GF-D8 (cell line): ENCODE data around the gene ZNF837.
A peak's percentile ranks its signal among the peaks of the same experiment; 100 is the strongest.

Source experiments
- DNase-seq: peaks from one replicate; lab custom pipeline; 2025; lab: John Stamatoyannopoulos, UW

The ZNF837 gene

DNA sequence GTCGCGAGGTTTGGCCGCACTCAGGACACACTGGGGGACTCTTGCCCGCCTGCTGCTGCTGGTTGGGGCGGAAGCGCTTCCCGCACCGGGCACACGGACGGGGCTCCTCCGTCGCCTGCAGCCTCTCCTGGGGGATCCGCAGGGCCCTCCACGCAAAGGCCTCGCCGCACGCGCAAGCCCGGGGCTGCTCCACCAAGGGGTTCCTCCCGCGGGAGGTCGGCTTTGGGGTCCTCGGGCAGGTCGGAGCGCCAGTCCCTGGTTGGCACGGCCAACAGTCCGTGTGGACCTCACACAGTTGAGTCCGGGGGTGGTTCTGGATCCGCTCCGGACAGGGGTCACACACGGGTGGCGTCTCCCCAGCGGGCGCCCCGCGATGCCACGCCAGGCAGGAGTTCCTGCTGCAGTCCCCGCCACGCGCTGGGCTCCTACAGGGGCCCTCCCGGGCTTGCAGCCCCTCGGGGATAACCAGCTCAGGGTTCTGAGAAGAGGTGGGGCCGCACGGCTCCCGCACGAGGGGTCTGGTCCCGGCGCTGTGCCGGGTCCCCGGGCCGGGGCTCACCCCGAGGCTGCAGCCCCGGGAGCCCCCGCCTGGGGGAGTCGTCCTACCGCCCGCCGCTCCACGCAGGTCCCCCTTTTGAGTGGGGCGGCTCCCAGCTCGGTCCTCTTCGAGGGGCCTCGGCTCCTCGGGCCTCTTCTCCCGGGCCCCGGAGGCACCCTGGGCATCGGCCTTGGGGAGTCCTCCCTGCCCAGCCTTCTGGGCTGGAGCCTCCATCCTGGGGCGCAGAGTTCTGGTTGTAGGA is 12.1 kb downstream of the ZNF837 start:
- no peak for DNase-seq

DNA sequence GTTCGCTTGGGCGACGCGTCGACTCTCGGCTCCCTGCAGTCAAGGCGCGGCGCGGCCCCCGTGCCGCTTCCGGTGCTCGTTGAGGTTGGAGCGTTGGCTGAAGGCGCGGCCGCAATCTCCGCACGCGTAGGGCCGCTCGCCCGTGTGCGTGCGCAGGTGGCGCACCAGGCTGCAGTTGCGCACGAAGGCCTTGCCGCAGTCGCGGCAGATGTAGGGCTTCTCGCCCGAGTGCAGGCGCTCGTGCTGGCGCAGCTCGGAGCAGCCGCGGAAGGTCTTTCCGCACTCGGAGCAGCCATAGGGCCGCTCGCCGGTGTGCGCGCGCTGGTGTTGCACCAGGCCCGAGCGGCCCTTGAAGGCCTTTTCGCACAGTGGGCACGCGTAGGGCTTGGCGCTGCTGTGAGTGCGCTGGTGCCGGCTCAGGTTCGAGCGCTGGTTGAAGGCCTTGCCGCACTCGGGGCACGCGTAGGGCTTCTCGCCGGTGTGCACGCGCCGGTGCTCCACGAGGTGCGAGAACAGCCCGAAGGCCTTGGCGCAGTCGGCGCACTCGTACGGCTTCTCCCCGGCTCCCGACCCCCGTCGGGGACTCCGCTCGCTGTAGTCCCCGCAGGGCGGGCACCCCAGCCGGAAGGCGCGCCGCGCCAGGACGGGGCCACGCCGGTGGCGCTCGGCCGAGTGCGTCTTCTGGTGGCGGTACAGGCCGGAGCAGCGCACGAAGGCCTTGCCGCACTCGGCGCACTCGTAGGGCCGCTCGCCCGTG is 13.0 kb downstream of the ZNF837 start:
- DNase-seq: no peak

GRCh38 chr19:58366585-58367430 is 14.0 kb downstream of the ZNF837 start:
- DNase-seq: no peak

DNA sequence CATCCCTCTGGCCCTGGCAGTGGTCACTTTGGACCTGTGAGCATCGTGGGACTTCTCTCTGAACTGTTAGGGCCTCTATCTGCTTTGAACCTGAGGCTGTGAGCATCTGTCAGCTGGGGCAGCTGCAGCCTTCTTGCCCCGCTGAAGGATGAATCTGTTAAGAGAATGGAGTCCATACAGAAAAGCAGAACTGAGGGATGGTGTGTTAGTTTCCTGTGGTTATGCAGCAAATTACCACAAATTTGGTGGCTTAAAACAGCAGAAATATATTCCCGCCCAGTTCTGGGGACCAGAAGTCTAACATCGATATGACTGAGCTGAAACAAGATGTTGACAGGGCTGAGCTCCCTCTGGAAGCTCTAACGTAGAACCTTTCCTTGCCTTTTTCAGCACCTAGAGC is 16.7 kb downstream of the ZNF837 start:
- DNase-seq: peak; percentile 72

DNA sequence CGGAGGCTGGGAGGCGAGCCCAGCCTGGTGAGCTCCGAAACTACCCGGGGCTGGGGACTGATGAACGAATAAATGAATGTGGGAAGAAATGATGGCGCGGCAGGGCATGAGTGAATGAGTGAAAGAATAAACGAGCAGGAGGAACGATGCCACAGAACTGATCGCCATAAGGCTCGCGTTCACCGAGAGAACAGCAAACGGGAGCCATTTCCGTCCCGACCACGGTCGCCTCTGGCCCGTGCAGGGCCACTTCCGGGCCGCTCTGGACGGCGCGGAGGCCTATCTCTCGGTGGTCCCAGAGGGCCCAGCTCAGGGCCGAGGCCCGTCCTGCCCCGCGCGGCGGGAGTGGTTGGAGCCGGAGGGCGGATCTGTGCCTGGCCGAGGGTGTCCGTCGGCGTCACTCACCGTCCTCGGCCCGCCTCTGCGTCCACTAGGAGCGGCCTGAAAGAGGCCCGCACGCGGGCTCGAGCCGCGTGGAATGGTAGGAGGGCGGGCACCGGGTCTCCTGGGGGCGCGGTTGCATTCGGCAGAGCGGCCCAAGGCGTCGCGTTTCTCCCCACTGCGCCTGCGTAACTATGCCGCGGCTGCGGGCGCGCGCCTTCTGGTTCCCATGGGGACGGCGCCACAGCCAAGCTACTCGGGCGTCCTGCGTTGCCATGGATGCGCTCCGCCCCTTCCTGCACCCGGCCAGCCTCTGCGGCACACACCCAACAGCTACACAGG is 18.4 kb downstream of the ZNF837 start, which contains the start of gene ZNF497:
TSS of gene ZNF497 (minus strand) at position 480 of the 723 bp plus-strand sequence. CDS start 5,116 bp downstream, outside the sequence.
- peak; percentile 89 for DNase-seq

DNA sequence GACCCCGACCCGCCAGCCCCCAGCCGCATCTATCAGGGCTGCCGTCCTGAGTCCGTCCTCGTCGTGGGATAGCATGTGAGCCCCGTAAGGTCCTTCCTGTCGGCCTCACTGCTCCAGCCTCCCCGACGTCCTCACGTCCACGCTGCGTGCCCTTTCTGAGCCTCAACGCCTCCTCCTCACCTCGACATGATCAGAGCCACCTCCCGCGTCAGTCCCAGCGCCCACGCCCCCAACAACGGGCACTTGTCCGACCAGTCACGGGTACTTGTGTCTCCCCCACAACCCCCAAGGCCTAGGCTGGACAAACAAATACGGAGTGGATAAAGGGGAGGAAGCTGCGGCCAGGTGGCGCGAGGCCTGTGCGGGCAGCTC is 18.9 kb downstream of the ZNF837 start:
- DNase-seq: peak; percentile 73

DNA sequence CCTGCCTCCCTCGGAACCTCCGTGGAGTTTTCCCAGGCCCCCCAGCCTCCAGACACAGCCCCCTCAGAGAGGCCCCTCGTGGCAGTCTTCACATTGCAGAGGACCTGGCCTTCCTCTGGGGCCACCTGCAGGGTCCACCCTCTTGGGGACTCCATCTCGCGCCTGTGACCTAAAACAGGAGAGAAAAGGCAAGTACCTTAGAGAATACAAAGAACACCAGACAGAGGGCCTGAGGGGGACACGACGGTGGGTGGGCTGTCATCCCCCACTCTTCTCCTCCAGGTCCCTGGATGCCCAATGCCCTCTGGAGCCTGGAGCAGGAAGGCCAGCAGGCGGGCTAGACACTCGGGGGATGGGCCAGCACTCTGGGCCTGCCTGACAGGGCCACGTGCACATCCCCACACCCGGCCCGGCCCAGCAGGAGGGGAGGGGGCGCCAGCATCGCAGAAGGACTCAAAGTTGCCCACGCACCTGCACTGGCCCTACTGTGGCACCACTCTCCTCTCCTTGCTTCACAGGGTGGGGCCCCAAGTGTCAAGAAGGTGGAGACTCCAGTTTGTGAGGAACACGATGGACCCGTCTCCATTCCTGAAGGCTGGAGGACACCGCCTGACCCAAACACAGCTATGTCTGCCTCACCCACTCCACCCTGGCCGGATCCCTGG is 23.2 kb downstream of the ZNF837 start:
- no peak for DNase-seq

DNA sequence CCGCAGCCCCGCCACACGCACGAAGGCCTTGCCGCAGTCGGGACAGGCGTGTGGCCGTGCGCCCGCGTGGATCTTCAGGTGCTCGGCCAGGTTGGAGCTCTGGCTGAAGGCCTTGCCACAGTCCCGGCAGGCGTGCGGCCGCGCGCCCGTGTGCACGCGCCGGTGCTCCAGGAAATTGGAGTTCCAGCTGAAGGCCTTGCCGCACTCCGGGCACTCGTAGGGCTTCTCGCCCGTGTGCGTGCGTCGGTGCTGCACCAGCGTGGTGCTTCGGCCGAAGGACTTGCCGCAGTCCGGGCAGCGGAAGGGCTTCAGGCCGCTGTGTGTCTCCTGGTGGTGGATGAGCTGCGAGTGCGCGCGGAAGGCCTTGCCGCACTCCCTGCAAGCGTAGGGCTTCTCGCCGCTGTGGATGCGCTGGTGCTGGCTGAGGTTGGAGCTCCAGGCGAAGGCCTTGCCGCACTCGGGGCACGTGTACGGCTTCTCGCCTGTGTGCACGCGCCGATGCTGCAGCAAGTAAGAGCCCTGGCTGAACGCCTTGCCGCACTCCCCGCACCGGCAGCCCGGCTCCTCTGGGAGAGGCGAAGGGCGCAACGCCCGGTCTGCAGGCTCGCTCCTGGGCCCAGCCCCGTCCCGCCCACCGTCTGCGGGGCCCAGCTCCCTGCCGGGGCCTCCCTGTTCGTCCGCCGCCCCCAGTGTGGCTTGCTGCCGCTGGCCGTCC is 23.9 kb downstream of the ZNF837 start:
- no peak for DNase-seq

GRCh38 chr19:58355908-58356765 is 24.7 kb downstream of the ZNF837 start:
- DNase-seq: no peak

GRCh38 chr19:58355215-58355796 is 25.5 kb downstream of the ZNF837 start:
- no peak for DNase-seq

DNA sequence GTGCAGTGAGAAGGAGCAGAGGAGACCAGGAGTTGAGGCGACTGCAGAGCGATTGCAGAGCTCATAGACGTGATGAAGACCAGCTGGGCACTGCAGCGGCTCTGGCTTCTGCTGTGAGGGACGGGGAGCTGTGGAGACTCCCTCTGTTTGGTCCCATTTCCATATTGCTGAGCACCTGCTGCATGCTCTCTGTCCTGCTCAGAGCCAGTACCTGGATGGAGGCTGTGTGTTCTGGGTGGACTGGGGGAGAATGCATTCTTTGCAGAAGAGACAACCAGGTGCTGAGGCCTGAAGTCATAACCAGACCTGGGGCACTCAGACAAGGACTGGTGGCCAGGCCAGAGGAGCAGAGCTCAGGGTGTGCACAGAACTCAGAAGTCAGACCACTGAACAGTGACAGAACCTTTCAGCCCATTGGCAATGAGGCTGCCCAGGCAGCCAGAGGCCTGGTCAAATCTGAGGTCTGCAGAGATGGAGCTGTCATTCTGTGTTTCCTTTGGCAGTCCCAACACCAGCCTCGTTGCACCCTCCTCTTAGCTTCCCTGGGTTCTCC is 26.3 kb downstream of the ZNF837 start:
- no peak for DNase-seq

- DNase-seq: no peak
These were observed 26.9 kb downstream of the ZNF837 start for GRCh38 chr19:58353717-58354477.

DNA sequence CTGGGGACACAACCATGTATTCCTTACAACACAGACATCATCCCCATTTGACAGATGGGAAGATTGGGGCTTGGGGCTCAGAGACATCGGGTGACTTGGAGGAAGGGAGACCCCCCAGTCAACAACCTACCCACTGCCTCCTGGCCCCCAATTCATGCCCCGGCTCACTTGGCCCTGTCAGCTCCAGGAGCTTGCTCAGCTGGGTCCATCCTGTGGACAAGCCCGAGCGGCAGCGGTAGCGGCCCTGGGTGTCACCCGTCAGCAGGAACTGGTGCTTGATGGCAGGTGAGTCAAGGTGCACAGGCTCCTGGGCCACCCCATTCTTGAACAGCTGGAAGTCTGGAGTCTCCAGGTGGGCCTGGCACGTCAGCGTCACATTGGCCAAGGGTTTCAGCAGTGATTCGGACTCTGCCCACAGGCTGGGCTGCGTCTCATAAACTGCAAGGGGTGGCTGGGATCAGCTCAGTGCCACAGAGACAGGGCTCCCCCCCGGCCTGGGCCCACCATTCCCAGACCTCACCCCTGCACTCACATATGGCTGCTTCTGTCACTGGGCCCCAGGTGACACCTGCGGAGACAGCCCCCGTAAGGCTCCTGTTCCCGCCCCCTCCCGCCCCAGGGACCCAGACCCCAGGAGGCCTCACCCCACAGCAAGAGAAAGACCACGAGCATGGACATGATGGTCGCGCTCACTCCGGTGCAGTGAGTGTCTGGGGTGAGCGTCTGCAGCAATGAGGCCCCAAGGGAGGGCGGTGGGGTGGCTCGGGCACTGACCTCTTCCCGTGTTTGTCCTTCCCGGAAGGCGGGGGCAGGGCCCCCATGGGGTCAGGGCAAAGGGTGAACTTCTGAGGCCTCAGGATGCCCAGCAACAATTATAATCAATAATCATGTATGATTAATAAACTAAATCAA is 27.8 kb downstream of the ZNF837 start, which contains the start of gene A1BG:
TSS of gene A1BG (minus strand) at position 733 of the 912 bp plus-strand sequence. CDS start at position 678, 55 bp downstream.
- DNase-seq: no peak

GRCh38 chr19:58351990-58352755 is 28.7 kb downstream of the ZNF837 start:
- DNase-seq: no peak

- DNase-seq: no peak
These were observed 29.3 kb downstream of the ZNF837 start for GRCh38 chr19:58351558-58351878.

DNA sequence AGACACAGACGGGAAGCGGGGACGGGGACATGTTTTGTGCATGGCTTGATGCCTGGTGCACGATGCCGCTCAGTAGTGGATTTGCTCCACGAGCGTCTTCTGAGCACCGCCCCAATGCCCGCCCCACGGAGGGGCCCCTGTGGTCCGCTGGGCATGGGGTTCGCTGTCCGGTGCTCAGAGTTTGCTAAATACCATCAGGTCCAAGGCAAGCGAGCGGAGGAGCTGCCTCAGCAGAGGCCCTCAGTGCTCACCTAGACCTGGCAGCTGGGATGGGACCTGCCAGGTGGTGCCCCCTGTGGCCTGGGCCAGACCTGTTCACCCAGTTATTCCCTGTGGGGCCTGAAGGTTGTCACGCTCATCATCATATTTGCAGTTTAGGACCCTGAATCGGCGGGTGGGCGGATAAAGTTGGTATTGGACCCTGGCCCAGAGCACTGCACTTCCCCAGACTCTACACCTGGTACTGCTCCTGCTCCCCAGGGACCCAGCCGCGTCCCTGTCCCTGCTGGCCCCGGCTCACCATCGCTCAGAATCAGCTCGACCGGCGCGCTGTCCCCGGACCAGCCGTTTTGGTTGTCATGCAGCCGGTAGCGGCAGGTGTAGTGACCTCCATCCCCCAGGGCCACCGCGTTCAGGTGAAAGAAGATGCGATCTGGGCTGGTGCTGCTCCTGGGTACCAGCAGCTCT is 29.8 kb downstream of the ZNF837 start:
- DNase-seq: no peak
